Large intestine (tissue), 3 donors: ENCODE data around the gene DCAF11. TPM values are rescaled to one million over a fixed set of nuclear protein-coding genes. Genes with fewer than 3 reads are reported as not detected.

Source experiments
- DNase-seq, 2 donors: peaks; one replicate each; pipeline versions ENCODE4 v3.0.0 to v3.0.0-alpha.2; 2013
- H3K27ac ChIP-seq: one replicate; pipeline ENCODE4 v1.5.1; 2013; ENCODE audit warnings: low read length
- H3K27me3 ChIP-seq: 2 replicates; pipeline ENCODE4 v1.6.1; 2013; ENCODE audit warnings: low read length; ENCODE audit not compliant: control insufficient read depth, insufficient read depth
- H3K36me3 ChIP-seq: 2 replicates; pipeline ENCODE4 v1.6.1; 2013; ENCODE audit warnings: low read length; ENCODE audit not compliant: control insufficient read depth, insufficient read depth
- H3K4me1 ChIP-seq: one replicate; pipeline ENCODE4 v1.6.1; 2013; ENCODE audit warnings: low read length; ENCODE audit not compliant: control insufficient read depth, insufficient read depth
- H3K4me3 ChIP-seq: one replicate; pipeline ENCODE4 v1.5.1; 2013; ENCODE audit warnings: low read length
- H3K9me3 ChIP-seq: one replicate; pipeline ENCODE4 v1.6.1; 2013; ENCODE audit warnings: mild to moderate bottlenecking, low read depth, low read length, moderate library complexity; ENCODE audit not compliant: control insufficient read depth
- WGBS: methylation state at CpG from one replicate; pipeline ENCODE4 v1.1.5; 2013; ENCODE audit warnings: low lambda C conversion rate; ENCODE audit not compliant: insufficient coverage; 5-methylcytosine and 5-hydroxymethylcytosine counted together
- polyA plus RNA-seq: library from polyadenylated mRNA; unstranded; fragments of 120-200 nt; gene quantifications from one replicate; pipeline ENCODE4 v1.2.1, GENCODE V29; 2013

The DCAF11 gene
- polyA plus RNA-seq, 1 donor, result 98.9 TPM

DNA sequence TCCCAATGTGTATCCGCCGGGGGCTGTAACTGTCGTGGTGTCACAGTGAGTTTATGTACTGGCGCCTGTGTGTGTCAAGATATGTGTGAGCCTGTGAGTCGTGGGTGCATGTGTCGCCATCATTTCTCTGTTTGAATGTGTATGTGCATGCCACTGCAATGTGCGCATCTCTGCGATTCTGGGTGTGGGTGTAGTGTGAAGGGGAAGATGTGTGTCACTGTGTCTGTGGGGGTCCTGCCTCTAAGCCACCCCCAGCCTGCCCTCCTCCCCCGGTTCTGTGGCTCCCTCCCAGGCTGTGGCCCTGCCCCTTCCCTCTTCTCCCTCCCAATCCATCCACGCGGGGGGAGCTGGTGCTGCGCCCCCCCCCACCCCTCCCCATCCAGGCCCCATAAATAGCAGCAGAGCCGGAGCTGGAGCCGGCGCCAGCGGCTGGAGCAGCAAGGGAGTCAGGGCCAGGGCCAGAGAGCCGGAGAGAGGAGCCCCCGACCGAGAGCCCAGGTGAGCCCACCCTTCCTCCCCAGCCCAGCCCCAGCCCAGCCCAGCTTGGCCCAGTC lies 43.4 kb upstream of the DCAF11 start, which contains the start of gene CPNE6:
Gene CPNE6 (plus strand): TSS at position 419 of the 554 bp plus-strand sequence. CDS start 1,375 bp downstream, outside the sequence.
- H3K4me1 ChIP-seq, result peaks cover 49% of the 10 kb centered on the region
- no peak within 1 kb of the TSS for H3K27ac ChIP-seq
- no peaks in the 10 kb centered on the region for H3K27me3 ChIP-seq
- no CpG with 5 or more reads among the region's 19 CpGs for WGBS
- no peaks in the 10 kb centered on the region for H3K9me3 ChIP-seq
- no peaks in the 10 kb centered on the region for H3K36me3 ChIP-seq
- H3K4me3 ChIP-seq, result no peak within 1 kb of the TSS
- no peak for DNase-seq

DNA sequence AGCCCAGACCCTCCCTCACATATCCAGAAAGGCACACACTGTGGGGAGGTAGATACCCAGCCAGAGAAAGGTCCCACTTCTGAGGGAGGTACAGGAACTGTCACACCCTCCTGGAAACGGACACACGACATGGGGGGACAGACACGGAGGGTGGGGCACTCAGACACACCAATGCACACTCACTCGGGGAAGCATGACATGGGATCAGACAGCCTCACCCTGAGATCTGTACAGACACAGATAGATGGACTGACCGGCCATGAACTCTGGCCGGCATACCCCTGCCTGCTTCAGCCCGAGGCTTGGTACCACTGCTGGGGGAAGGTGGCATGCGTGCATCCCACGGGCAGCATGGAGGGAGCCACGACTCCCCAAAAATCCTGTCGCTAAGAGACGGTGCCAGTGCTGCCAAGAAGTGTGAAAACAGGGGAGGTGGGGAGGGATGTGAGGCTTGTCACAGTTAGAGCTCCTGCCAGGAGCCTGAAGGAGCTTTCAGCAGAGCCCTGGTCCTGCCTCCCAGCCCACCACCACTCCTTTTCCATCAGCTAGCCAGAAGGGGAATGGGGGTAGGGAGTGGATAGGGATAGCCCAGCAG lies 42.6 kb upstream of the DCAF11 start:
- no peak overlapping the region for H3K27ac ChIP-seq
- DNase-seq, result no peak
- peaks cover 42% of the 10 kb centered on the region for H3K4me1 ChIP-seq
- no peaks in the 10 kb centered on the region for H3K9me3 ChIP-seq
- H3K36me3 ChIP-seq, result no peaks in the 10 kb centered on the region
- H3K27me3 ChIP-seq, result no peaks in the 10 kb centered on the region
- H3K4me3 ChIP-seq, result no peak overlapping the region
- WGBS, result no CpG with 5 or more reads among the region's 12 CpGs

DNA sequence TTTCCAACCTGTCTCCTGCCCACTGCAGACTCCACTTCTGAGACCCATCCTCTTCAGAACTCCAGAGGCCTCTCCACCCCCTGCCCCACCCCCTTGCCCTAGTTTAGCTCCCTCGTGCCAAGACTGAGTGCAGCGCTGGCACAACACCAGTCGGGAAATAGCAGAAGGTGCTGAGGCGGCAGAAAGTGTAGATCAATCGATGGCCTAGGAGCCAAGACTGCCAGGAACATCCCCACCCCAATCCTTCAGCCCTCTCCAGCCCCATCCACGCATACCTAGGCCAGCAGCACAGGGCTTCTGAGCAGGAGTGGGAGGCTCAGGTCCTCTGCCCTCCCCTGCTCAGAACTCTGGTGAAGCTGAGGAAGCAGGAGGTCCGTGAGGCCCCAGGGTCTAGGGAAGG lies 42.1 kb upstream of the DCAF11 start:
- no peak for DNase-seq
- Histone ChIP-seq H3K36me3 (no peaks in the 10 kb centered on the region), H3K4me1 (peaks cover 37% of the 10 kb centered on the region), H3K9me3 (no peaks in the 10 kb centered on the region), H3K27me3 (no peaks in the 10 kb centered on the region), H3K4me3 (no peak overlapping the region), H3K27ac (no peak overlapping the region)
- WGBS, result no CpG with 5 or more reads among the region's 7 CpGs

DNA sequence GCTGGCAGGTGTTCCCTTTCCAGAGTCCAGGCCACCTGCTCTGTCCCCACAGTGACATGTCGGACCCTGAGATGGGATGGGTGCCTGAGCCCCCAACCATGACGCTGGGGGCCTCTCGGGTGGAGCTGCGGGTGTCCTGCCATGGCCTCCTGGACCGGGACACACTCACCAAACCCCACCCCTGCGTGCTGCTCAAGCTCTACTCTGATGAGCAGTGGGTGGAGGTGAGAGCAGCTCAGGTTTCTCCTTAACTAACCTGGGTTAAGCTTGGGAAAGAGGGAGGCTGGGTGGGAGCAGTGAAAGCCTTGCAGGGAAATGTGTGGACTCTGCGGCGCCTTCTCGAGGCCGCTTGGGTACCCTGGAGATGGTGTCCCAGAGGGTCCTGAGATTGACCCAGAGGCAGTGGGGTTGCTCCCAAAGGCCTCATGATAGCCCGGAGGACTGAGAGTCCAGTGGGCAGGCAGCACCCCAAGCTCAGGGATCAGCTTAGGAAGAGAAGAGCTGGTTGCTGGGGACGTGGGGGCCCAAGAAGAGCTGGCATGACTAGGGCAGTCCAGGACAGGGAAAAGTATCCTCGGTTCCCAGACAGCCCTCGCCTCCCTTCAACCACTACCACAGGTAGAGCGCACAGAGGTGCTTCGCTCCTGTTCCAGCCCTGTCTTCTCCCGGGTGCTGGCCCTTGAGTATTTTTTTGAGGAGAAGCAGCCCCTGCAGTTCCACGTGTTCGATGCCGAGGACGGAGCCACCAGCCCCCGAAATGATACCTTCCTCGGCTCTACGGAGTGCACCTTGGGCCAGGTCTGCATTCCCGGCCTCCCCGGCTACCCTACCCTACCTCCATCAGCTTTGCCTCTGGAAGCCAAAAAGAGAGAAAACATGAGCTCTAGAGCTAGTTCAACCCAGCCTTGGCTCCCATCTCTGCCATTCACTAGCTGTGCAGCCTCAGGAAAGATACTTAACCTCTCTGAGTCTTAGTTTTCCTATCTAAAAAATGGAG lies 41.4 kb upstream of the DCAF11 start:
- Histone ChIP-seq H3K4me1 (peaks cover 32% of the 10 kb centered on the region), H3K27me3 (no peaks in the 10 kb centered on the region), H3K36me3 (no peaks in the 10 kb centered on the region), H3K9me3 (no peaks in the 10 kb centered on the region), H3K27ac (no peak overlapping the region), H3K4me3 (no peak overlapping the region)
- WGBS, result no CpG with 5 or more reads among the region's 26 CpGs
- DNase-seq, result no peak

DNA sequence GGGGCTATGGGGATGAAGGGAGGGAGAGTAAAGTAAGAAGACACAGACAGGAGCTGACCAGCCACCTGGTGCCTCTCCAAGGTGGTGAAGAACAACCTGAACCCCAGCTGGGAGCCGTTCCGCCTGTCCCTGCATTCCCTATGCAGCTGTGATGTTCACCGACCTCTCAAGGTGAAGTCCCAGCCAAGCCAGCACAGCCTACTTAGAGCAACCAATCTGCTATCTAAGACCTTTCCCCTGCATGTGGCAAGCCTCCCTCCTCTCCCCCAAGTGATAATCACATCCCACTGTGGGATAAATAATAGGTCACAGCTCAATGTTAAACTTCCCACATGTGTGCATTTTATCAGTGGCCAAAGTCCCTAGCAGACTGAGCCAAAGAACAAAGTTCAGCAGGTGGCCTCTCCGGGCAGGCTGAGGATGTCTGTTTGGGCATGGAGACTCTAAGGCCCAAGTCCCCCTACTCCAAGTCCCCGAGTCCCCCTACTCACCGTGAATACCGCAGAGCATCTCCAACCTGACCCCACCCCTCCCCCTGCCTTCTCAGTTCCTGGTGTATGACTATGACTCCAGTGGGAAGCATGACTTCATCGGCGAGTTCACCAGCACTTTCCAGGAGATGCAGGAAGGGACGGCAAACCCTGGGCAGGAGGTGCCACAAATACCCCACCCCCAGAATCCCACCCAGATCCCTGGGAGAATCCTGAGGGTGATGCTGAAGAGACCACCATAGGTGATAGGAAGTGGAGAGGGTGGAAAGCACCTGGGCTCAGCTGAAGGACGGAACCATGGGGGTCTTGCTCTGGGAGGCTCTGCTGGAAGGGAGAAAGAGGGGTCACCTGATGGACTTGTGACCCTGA lies 39.7 kb upstream of the DCAF11 start:
- WGBS, result no CpG with 5 or more reads among the region's 11 CpGs
- Histone ChIP-seq H3K9me3 (no peaks in the 10 kb centered on the region), H3K4me1 (peaks cover 32% of the 10 kb centered on the region), H3K27me3 (peaks cover 2% of the 10 kb centered on the region), H3K27ac (peak overlapping the region; percentile 66), H3K4me3 (no peak overlapping the region), H3K36me3 (no peaks in the 10 kb centered on the region)
- DNase-seq, result peak; percentile 65 to 88

DNA sequence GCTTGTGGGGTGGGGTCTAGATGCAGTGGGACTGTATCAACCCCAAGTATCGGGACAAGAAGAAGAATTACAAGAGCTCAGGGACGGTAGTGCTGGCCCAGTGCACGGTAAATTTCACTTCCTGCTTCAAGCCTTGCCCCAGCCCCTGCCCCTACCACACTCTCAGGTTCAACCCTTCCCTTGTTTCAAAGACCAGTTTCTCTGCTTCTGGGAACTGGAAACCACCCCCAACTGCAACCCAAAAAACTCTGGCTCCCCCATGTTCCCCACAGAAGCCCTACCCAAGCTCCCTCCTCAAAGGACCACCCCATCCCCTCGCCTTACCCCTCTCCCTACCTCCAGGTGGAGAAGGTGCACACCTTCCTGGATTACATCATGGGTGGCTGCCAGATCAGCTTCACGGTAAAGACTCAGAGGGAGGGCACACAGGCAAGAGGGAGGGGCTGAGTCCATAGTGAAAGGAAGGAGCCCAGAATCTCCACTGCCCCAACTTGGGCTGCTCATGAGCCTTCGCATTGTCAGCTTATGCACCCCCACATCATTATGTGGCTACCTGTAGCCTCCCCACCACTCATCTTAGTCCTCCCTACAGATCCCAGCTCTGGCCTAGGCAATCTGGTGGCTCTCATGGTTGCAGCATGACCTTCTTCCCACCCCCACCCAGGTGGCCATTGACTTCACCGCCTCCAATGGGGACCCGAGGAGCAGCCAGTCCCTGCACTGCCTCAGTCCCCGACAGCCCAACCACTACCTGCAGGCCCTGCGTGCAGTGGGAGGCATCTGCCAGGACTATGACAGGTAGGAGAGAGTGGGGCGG lies 38.9 kb upstream of the DCAF11 start:
- Histone ChIP-seq H3K4me3 (no peak overlapping the region), H3K27ac (peak overlapping the region; percentile 66), H3K27me3 (peaks cover 2% of the 10 kb centered on the region), H3K9me3 (no peaks in the 10 kb centered on the region), H3K4me1 (peaks cover 36% of the 10 kb centered on the region), H3K36me3 (no peaks in the 10 kb centered on the region)
- WGBS, result no CpG with 5 or more reads among the region's 11 CpGs
- DNase-seq, result peak in 1 of 2 donors; percentile 64

DNA sequence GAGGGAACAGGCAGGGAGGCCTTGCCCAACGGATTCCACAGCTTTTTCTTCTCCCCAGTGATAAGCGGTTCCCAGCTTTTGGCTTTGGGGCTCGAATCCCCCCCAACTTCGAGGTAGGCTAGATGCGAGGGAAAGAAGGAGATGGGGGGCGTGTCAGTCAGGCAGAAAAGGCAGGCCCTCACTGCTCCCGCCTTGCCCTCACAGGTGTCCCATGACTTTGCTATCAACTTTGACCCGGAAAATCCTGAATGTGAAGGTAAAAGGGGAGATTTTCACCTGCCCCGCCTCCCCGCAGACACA lies 38.3 kb upstream of the DCAF11 start:
- H3K9me3 ChIP-seq, result no peaks in the 10 kb centered on the region
- peaks cover 2% of the 10 kb centered on the region for H3K27me3 ChIP-seq
- no peaks in the 10 kb centered on the region for H3K36me3 ChIP-seq
- WGBS, result no CpG with 5 or more reads among the region's 10 CpGs
- no peak for DNase-seq
- peaks cover 38% of the 10 kb centered on the region for H3K4me1 ChIP-seq
- no peak overlapping the region for H3K4me3 ChIP-seq
- H3K27ac ChIP-seq, result no peak overlapping the region

DNA sequence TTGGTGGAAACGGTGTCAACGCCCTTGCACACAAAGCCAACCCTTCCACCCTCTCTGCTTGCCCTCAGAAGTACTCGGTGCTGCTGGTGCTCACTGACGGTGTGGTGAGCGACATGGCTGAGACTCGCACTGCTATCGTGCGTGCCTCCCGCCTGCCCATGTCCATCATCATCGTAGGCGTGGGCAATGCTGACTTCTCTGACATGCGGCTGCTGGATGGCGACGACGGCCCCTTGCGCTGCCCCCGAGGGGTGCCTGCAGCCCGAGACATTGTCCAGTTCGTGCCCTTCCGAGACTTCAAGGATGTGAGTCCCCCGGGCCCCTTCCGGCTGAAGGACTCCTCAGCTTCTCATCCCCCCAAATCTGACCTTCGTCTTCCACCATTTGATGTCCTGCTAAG lies 37.5 kb upstream of the DCAF11 start:
- H3K9me3 ChIP-seq, result no peaks in the 10 kb centered on the region
- peaks cover 8% of the 10 kb centered on the region for H3K27me3 ChIP-seq
- DNase-seq, result no peak
- H3K27ac ChIP-seq, result no peak overlapping the region
- WGBS, result no CpG with 5 or more reads among the region's 23 CpGs
- peaks cover 43% of the 10 kb centered on the region for H3K4me1 ChIP-seq
- H3K36me3 ChIP-seq, result no peaks in the 10 kb centered on the region
- no peak overlapping the region for H3K4me3 ChIP-seq

DNA sequence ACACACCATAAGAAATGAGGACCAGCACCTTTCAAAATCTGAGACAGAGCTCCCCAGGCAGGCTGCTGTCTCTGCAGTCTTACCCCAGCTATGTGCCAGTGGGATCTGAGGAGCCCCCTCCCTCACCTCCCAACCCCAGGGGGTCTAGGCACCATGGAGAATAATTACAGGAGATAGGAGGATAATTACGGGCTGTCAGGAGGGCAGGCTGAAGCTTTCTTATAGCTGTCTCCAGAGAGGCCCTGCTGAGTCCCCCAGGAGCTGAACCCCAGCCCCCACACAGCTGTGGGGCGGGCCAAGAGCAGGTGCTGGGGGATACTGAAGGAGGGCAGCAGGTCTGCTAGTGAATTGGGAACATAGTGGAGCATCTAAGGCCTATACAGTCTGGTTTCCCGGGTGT lies 36.4 kb upstream of the DCAF11 start:
- Histone ChIP-seq H3K27me3 (peaks cover 8% of the 10 kb centered on the region), H3K27ac (no peak overlapping the region), H3K4me3 (no peak overlapping the region), H3K9me3 (no peaks in the 10 kb centered on the region), H3K36me3 (no peaks in the 10 kb centered on the region), H3K4me1 (peaks cover 39% of the 10 kb centered on the region)
- DNase-seq, result no peak
- no CpG with 5 or more reads among the region's 3 CpGs for WGBS
